Natural killer cell (primary cell): ENCODE data around the gene OPN5. TPM values are rescaled to one million over a fixed set of nuclear protein-coding genes. Genes with fewer than 3 reads are reported as not detected.

Experiments
- ATAC-seq, 3 donors: fragments of 150-1000 bp in 2 of 3; fragments of 200-7000 bp in 1 of 3; cut with Tn5 transposase; 1 replicate in 1 of 3; 2 replicates in 2 of 3; pipeline ENCODE4 v1.10.0; 2021; ENCODE audit warnings: mild to moderate bottlenecking in 2 of 3, moderate library complexity in 2 of 3
- DNase-seq, 2 donors: peaks; one replicate each; pipeline versions ENCODE4 v3.0.0 to v3.0.0-alpha.2; 2013 to 2021; ENCODE audit warnings: mixed read lengths in 1 of 2
- H3K27ac ChIP-seq: one replicate; pipeline ENCODE4 v1.5.1; 2013; ENCODE audit warnings: mild to moderate bottlenecking, low read length
- H3K27me3 ChIP-seq: one replicate; pipeline ENCODE4 v1.6.1; 2013; ENCODE audit warnings: low read length; ENCODE audit not compliant: control insufficient read depth, insufficient read depth
- H3K36me3 ChIP-seq: one replicate; pipeline ENCODE4 v1.6.1; 2013; ENCODE audit warnings: low read length; ENCODE audit not compliant: control insufficient read depth, insufficient read depth
- H3K4me1 ChIP-seq: one replicate; pipeline ENCODE4 v1.6.1; 2013; ENCODE audit warnings: low read length; ENCODE audit not compliant: control insufficient read depth, insufficient read depth
- H3K4me3 ChIP-seq: one replicate; pipeline ENCODE4 v1.5.1; 2013; ENCODE audit warnings: low read length
- H3K9me3 ChIP-seq: one replicate; pipeline ENCODE4 v1.6.1; 2013; ENCODE audit warnings: low read length; ENCODE audit not compliant: control insufficient read depth, insufficient read depth
- H3K27ac Mint-ChIP-seq, 2 donors: one replicate each; pipeline ENCODE4 v1.8.0; 2022; ENCODE audit warnings: mild to moderate bottlenecking in 2 of 2, mixed read lengths in 2 of 2, moderate library complexity in 1 of 2
- H3K27me3 Mint-ChIP-seq, 2 donors: one replicate each; pipeline ENCODE4 v1.8.0; 2022; ENCODE audit warnings: low read depth in 2 of 2, mixed read lengths in 2 of 2
- H3K36me3 Mint-ChIP-seq: one replicate; pipeline ENCODE4 v1.8.0; 2022; ENCODE audit warnings: mixed read lengths
- H3K4me1 Mint-ChIP-seq, 2 donors: one replicate each; pipeline ENCODE4 v1.8.0; 2022; ENCODE audit warnings: mixed read lengths in 2 of 2
- H3K4me3 Mint-ChIP-seq: one replicate; pipeline ENCODE4 v1.8.0; 2022; ENCODE audit warnings: mild to moderate bottlenecking, moderate library complexity, mixed read lengths
- H3K9me3 Mint-ChIP-seq, 2 donors: one replicate each; pipeline ENCODE4 v1.8.0; 2022; ENCODE audit warnings: mixed read lengths in 2 of 2
- WGBS: methylation state at CpG from one replicate; pipeline ENCODE4 v1.1.7; 2013; ENCODE audit warnings: missing lambda C conversion rate; ENCODE audit not compliant: insufficient coverage; 5-methylcytosine and 5-hydroxymethylcytosine counted together
- intact Hi-C: fragments of 100-400 bp; cut with micrococcal nuclease; formaldehyde crosslinking; loops from one replicate; pipeline ENCODE4 v1.14.2; 2022
- total RNA-seq, 4 donors: library from RNA; stranded (reverse); fragments of 120-200 nt in 1 of 4; gene quantifications; one replicate each; pipeline versions ENCODE4 v1.2.3 to v1.2.4, GENCODE V29; 2013 to 2022
- TF ChIP-seq, protein P1 (sequence below): fragments of 200-600 bp; IDR thresholded peaks from one replicate; pipeline ENCODE4 v1.8.0; 2022; ENCODE audit warnings: antibody characterized with exemption

OPN5 gene
- total RNA-seq, 3 donors from 2014 or later (not counting 1 experiment from before 2014, with no cell fraction given), result not detected

DNA sequence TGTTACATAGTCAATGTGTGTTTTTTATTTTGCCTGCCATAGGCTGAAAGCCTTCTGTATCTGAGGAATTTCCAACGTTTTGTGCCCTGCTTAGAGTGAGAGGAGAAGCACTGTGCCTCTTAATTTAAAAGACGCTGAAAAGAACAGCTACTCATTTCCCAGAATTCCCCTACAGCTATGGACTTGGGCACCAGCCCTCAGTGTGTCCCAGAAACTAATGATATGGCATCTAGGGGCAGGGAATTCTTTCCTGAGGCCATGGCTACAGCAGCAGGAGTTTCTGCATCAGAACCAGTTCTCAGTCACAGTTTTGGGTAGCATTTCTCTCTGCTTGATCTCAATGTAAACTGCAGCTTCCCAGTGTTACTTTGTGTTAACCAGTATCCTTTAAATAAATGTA, 20.2 kb downstream of the OPN5 start:
- no peaks in the 10 kb centered on the region for H3K27me3 ChIP-seq
- DNase-seq, result no peak
- H3K27ac Mint-ChIP-seq, result no peak overlapping the region
- no peaks in the 10 kb centered on the region for H3K4me1 Mint-ChIP-seq
- H3K27me3 Mint-ChIP-seq, result peaks cover 3 to 11% of the 10 kb centered on the region in 2 donors
- no peak for ATAC-seq
- H3K4me3 Mint-ChIP-seq, result no peak overlapping the region
- TF ChIP-seq, protein P1, sequence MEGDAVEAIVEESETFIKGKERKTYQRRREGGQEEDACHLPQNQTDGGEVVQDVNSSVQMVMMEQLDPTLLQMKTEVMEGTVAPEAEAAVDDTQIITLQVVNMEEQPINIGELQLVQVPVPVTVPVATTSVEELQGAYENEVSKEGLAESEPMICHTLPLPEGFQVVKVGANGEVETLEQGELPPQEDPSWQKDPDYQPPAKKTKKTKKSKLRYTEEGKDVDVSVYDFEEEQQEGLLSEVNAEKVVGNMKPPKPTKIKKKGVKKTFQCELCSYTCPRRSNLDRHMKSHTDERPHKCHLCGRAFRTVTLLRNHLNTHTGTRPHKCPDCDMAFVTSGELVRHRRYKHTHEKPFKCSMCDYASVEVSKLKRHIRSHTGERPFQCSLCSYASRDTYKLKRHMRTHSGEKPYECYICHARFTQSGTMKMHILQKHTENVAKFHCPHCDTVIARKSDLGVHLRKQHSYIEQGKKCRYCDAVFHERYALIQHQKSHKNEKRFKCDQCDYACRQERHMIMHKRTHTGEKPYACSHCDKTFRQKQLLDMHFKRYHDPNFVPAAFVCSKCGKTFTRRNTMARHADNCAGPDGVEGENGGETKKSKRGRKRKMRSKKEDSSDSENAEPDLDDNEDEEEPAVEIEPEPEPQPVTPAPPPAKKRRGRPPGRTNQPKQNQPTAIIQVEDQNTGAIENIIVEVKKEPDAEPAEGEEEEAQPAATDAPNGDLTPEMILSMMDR, result no peak
- H3K9me3 ChIP-seq, result no peaks in the 10 kb centered on the region
- no peaks in the 10 kb centered on the region for H3K36me3 ChIP-seq
- H3K4me3 ChIP-seq, result no peak overlapping the region
- no peaks in the 10 kb centered on the region for H3K4me1 ChIP-seq
- H3K36me3 Mint-ChIP-seq, result no peaks in the 10 kb centered on the region
- intact Hi-C loops, result no loop called here
- H3K9me3 Mint-ChIP-seq, result no peaks in the 10 kb centered on the region
- H3K27ac ChIP-seq, result no peak overlapping the region
- 62% methylated on average over 2 of the region's 2 CpGs for WGBS

DNA sequence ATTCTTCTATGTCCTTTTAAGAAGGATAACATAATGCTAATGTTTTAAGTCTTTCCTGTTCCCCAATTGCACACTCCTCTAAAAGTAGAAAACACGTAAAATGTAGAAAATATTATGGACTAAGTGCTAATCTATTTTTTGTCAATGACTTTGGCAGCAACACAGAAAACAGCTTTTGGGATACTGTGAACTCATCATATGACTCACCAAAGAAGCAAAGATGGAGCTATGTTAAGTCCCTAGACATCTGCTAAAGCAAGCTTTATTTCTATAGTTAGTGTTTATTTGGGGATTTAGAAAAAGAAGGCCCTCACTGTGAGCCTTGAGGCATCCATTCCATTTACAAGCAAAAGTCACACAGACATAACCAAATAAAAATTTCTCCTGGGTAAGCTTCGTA, 23.0 kb downstream of the OPN5 start:
- no peak for ATAC-seq
- Histone ChIP-seq H3K4me3 (no peak overlapping the region), H3K36me3 (no peaks in the 10 kb centered on the region), H3K27me3 (no peaks in the 10 kb centered on the region), H3K9me3 (no peaks in the 10 kb centered on the region), H3K4me1 (no peaks in the 10 kb centered on the region), H3K27ac (no peak overlapping the region)
- Mint-ChIP-seq H3K4me1 (no peaks in the 10 kb centered on the region), H3K36me3 (no peaks in the 10 kb centered on the region), H3K27me3 (peaks cover 2 to 16% of the 10 kb centered on the region in 2 donors), H3K9me3 (peaks cover 0 to 2% of the 10 kb centered on the region in 2 donors), H3K27ac (no peak overlapping the region), H3K4me3 (no peak overlapping the region)
- TF ChIP-seq, protein P1, result no peak
- whole genome bisulfite sequencing, result 90% methylated on average over 1 of the region's 2 CpGs
- intact Hi-C loops, result no loop called here
- no peak for DNase-seq

DNA sequence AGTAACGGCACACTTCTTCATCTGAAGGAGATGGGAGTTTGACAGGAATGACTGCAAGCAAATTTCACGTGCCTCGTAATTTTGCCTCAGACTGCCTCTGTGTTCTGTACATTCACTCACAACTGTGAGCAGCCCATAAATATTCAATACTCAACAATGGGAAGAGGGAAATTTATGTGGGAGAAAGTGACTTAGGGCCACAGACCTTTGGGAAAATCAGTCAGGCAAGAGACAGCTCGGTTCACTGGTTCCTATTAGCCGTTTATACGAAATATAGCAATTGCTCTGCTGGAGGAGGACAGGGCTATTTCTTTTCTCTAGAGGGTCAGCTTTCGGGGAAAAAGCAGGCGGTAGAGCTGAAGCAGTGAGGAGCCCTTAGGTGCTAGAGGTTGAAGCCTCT, 28.0 kb downstream of the OPN5 start:
- 86% methylated on average over 6 of the region's 8 CpGs for WGBS
- no peak for ATAC-seq

DNA sequence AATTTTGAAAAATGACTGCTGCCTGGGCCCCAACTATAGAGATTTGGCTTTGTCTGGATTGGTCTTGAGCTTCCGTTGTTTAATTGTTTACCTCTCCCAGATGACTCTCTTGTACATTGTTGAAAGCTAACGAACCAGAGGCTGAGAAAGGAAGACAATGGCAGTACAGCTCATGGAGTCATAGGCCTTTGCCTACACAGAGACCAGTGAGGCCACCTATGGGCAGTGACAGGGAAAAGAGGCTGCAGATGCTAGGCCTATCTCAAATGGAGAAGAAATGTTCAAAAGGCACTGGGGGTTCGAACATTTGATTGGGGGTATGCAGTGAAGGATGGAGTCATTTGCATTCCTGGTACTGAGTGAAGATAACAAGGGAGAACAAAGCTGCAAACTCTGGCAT, 29.1 kb downstream of the OPN5 start:
- H3K4me3 ChIP-seq, result no peak overlapping the region
- H3K9me3 ChIP-seq, result no peaks in the 10 kb centered on the region
- Mint-ChIP-seq H3K9me3 (peaks cover 0 to 3% of the 10 kb centered on the region in 2 donors), H3K36me3 (no peaks in the 10 kb centered on the region), H3K4me1 (no peaks in the 10 kb centered on the region), H3K4me3 (no peak overlapping the region), H3K27me3 (peaks cover 9% of the 10 kb centered on the region in 2 donors), H3K27ac (no peak overlapping the region)
- no peak overlapping the region for H3K27ac ChIP-seq
- WGBS, result 94% methylated on average over 3 of the region's 3 CpGs
- TF ChIP-seq, protein P1, result no peak
- H3K27me3 ChIP-seq, result no peaks in the 10 kb centered on the region
- H3K4me1 ChIP-seq, result no peaks in the 10 kb centered on the region
- ATAC-seq (no peak), DNase-seq (no peak)
- H3K36me3 ChIP-seq, result no peaks in the 10 kb centered on the region
- intact Hi-C loops, result no loop called here

More for the DNA sequence above, 28.0 kb downstream of the OPN5 start:
- TF ChIP-seq, protein P1, result no peak
- Mint-ChIP-seq H3K27ac (no peak overlapping the region), H3K9me3 (peaks cover 0 to 3% of the 10 kb centered on the region in 2 donors), H3K27me3 (peaks cover 9% of the 10 kb centered on the region in 2 donors), H3K4me1 (no peaks in the 10 kb centered on the region), H3K36me3 (no peaks in the 10 kb centered on the region), H3K4me3 (no peak overlapping the region)
- no peaks in the 10 kb centered on the region for H3K4me1 ChIP-seq
- intact Hi-C loops, result no loop called here
- H3K27me3 ChIP-seq, result no peaks in the 10 kb centered on the region
- no peak for DNase-seq
- H3K9me3 ChIP-seq, result no peaks in the 10 kb centered on the region
- H3K27ac ChIP-seq, result no peak overlapping the region
- no peak overlapping the region for H3K4me3 ChIP-seq
- H3K36me3 ChIP-seq, result no peaks in the 10 kb centered on the region
